ENCODE data around the gene RALGPS2.
"Not testable (repeated sequence)": the region's sequence is repeated elsewhere in the genome, so short reads cannot be mapped to it uniquely, and the experiment has no call there.

RALGPS2 gene

DNA sequence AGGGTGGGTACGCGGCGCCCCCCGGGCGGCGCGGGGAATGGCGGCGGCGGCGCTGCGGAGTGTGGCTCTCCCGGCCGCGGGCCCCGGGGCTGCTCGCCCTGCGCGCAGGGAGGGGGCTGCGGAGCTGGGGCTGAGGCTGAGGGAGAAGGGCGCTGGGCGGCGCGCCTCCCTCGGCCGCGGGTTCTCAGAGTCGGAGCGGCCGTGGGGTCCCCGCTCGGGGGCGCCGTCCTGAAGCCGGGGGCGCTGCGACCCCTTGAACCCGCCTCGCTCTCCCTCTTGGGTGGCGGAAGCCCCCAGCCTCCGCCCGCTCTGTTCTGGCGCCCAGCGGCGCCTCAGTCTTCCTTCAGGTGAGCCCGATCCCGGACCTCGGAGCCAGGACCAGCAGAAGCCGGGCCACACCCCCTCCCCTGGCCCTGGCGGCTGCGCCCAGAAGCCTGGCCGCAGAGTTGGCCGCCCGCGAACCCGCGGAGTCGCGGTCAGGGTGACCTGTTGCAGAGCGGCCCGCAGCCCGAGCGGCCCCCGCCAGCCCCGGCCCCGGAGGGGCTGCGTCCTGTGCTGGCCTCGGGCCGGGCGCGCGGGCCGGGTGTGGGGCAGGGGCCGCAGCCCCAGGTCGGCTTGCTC is 532 bp downstream of the RALGPS2 start:
- peak; percentile 77 for DNase-seq

DNA sequence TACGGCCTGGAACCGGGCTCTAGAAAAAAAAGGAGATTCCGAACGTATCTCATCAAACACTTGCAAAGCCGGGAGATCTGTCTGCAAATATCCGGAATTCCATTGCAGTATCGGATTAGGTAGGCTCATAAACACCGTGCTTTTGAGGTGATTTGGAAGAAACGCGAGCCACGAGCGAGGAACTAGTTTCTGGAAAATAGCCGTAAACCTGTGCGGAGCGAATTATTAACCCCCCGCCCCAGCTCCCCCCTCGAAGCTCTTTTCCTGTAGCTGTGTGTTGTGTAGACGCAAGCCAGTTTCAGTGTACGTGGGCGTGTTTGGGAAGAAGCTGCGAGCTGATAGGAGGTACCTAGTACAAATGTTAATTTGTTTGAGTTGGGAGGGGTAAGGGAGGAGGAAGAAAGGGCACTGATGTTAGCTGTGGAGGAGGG is 1.1 kb downstream of the RALGPS2 start:
- peak; percentile 97 for DNase-seq

DNA sequence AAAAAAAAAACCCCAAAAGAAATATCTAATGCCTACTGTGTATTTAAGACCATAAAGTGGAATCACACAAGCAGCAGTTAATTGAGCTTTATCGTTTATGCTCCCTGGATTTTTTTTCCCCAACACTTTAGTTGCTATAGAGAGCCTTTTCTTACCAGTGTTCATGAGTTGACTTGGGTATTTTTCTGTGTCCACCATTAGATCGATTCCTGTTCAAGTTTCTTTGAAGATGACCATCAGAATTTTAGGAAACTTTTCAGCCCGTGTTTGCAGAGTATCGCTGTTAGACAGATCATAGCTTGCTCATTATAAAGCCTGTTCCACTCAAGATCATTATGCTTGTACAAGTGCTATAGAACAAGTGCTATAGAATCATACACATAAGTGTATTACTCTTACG is 1.5 kb downstream of the RALGPS2 start:
- DNase-seq: no peak

DNA sequence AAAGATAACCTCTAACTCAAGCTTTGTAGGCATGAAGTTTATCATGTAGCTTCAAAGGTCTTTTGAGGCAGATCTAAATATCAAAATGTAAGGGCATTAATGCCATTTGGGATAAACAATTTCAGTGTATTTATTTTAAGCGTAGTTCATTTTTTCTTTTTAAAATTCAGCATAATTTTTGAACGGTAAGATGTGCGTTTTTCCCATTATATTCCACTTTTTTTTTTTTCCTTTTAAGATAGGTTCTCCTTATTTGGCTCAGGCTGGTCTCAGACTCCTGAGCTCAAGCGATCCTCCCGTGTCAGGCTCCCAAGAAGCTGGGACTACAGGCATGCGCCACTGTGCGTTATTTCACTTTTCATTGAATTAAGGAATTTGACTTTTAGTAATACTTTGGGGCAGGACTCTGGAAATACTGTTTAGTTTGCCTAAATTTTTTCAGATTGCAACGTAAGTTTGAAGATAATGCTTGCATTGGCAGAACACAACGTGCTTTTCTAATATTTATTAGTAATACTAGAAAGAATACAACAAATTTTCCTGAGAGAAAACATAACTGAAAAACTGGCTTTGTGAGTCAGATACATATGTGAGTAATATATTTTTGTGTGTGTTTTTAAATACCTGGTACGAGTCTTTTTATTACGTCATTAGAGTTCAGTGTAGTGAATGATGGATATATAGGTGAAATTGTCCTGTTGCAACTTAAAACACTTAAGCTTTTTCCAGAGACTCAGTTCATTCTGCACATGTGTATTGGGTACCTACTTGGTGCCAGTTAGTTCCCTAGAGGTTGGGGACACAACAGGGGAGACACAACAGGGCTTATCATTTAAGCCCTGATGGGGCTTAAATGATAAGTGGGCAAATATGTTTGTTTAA is 2.2 kb downstream of the RALGPS2 start:
- DNase-seq: peak; percentile 44

DNA sequence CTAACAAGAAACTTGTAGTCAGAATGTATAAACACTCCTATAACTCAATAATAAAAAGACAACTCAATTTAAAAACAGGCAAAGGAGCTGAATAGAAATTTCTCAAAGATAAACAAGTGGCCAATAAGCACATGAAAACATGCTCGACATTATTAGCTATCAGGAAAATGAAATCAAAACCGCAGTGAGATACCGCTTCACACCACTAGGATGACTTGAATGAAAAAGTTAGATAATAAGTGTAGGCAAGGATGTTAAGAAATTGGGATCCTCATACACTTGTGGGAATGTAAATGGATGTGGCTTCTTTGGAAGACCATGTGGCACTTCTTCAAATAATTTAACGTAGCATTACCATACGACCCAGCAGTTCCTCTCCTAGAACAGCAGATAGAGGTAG is 8.9 kb downstream of the RALGPS2 start:
- no peak for DNase-seq

DNA sequence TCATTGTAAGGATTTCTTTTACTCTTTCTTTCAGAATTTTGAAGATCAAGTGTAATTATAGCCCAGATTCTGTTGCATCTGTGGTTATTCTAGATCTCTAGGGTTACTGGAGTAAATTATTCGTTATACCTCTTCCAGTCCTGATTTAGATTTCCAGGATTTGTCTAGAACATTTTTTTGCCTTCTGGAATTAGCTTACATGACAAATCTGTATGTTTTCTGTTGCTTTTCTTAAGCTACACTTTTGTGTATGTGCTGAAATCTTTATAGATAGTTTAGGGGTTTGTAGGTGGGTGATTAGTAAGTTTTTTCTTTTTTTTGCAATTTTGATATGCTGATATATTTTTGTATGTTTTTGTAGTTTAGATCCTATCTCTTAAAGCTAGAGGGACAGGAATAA is 13.7 kb downstream of the RALGPS2 start:
- no peak for DNase-seq

DNA sequence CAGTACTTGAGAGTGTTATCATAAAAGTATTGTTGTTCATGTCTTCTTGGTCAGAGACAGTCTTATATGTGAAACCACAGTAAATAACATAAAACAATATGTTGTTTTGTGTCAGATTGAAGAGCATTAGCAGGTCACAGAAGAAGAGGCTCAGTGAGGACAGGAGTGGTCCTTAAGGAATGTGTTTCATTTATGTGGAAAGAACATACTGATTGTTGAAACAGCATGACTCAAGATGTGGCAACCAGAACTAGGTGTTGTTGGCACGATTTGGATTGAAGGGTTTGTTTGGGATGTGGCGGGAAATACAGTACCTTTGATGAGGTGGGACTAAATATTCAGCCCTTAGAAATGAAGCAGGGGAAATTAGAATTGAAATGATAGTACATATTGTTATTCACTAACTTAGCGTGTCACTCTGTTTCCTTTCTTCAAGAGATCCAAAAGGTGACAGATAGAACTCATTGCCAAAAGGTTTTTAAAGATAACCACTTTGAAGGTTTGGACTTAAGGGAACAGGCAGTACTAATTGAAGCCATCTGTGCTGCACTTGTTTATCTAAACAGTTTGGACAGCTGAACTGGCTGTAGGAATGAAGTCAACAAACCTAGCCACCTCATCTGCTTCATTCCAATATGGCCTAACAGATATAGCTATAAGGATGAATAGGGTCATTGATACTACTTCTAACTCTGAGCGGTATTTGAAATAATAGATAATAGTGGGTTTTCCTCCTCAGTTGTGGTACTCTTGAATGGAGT is 14.4 kb downstream of the RALGPS2 start:
- DNase-seq: peak; percentile 50

DNA sequence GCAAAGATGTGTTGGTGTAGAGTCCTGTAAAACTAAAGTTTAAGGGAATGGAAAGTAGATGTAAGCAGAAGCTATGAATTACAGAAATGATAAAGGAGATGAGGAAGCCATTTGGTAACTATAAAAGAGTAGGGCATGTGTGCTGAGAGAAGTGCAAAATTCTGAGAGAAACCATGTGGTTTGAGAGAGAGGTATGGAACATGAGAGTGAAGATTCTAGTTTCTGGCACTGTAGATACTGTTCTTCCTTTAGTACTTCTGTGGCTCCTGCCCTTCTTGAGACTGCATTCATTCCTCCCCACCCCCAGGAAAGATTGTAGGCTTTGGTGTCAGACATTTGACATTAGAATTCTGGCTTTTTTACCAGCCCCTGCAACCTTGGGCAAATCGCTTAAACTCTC is 15.4 kb downstream of the RALGPS2 start:
- DNase-seq: no peak

DNA sequence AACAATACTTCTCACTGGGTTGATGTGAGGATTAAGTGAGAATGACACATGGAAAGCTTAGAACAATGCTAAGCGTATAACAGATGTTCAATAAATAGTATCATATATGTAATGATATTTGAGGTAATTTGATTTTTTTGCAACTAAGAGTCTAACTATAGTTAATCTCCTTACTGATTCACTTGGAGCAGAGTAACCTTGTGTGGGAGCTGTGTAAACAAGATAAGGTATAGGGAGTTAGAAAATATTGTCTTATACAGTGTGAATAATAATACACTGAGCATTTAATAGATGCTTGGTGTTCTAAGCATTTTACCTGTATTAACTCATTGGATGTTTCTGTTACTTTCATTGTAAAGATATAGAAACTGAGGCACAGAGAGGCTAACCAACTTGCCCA is 15.9 kb downstream of the RALGPS2 start:
- no peak for DNase-seq

DNA sequence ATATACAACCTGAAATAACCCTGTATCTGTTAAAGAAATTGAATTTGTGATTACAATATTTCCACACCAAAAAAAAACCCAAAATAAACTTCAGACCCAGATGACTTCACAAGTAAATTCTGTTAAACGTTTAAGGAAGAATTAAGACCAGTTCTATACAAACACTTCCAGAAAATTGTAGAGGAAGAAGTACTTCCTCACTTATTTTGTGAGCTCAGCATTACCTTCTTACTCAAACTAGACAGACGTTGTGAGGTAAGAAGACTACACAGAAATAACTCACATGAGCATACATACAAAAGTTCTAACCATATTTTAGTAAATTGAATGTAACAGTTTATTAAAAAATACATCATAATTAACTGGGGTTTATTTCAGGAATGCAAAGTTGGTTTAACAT is 18.8 kb downstream of the RALGPS2 start:
- DNase-seq: no peak

DNA sequence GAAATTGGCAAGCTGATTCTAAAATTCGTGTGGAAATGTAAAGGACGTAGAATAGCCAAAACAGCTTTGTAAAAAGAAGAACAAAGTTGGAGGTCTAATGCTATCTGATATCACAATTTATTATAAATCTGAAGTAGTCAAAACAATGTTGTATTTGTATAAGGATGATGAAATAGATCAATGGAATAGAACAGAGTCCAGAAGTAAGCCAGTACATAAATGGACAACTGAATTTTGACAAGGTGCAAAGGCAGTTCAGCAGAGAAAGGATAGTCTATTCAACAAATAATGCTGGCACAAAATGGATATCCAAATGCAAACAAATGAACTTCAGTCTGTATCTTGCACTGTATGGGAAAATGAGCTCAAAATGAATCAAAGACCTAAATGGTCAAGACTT is 20.2 kb downstream of the RALGPS2 start:
- DNase-seq: no peak

DNA sequence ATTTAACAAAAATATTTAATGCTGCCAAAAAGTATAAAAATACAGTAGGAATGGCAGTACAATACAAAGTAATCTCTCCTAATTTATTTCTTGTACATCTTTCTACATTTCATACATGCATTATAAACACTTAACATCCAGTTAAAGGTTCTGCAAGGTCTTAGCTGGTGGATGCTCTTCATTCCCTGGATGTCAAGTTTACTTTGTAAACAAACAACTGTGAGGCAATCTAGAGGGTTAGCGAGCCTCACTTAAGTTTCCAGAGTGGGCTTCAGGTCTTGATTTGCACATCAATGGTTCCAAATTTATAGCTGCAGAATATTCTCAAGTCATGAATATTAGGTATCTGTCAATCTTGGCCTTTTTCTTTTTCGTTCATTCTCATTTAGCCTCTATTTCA is 21.3 kb downstream of the RALGPS2 start:
- DNase-seq: no peak

DNA sequence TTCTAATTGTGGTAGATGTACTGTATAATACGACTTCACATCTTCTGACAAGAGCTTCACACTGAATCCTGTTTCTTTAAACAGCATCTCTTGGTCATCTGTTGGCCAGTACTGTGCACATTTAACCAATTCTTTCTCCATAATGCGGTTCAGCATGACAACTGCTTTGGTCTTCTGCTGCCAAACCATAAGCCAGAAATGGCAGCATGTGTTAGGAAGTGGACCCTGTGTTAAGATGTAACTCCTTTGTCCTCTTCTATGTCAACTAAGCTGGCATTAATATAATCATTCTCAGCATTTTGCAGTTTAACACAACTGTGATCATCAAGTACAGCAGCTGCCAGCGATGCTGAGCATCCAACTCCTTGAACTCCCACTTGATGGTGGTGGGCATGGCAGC is 22.3 kb downstream of the RALGPS2 start:
- DNase-seq: not testable (repeated sequence)

DNA sequence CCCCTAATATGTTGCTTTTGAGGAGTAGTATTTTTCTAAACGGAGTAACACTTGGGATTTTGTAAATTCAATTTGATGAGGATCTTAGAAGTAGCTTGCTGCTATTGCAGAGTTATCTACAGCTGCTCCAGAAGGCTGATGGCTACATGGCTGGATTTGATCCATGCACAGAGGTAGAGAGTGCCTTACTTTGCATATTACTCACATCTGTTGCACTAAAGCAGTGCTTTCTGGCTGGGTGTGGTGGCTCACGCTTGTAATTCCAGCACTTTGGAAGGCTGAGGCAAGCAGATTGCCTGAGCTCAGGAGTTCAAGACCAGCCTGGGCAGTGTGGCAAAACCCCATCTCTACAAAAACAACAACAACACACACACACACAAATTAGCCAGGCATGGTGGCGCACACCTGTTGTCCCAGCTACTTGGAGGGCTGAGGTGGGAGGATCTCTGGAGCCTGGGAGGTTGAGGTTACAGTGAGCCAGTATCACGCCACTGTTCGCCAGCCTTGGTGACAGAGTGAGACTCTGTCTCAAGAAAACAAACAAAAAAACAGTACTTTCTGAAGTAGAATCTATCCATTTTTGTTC is 24.6 kb downstream of the RALGPS2 start:
- peak; percentile 18 for DNase-seq

DNA sequence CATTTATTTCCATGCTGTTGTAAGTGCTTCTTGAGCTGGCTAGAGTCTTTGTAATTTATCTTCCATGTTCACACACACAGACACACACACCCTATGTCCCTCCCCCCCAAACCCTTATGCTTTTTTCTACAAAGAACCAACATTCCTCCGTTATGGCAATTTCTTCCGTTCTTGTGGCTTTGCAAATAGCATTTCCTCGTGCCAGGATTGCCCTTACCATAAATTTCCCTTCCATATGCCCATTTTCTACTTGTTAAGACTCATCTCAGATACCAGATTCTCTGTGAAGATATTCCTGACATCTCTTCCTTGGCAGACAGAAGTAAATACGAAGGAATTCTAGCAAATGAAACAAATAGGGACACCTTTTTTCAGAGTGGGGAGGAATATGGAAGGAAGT is 26.0 kb downstream of the RALGPS2 start:
- no peak for DNase-seq

DNA sequence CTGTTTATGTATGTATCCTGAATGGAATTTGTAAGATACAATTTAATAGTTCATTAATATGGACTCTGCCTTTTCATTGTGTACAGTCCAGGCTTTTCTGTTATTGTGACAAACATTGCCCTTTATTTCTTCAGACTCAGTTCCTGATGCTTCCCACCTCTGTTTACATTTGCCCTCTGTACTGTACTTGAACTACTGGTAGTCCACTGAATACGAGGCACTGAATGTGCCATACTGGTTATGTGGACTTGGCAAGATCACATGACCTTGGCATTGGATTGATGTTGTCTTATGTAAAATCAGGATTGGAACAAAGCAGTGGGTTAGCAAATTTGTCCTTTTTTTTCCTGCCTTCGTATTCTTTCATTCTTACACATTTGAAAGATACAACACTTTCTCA is 27.8 kb downstream of the RALGPS2 start:
- DNase-seq: no peak

DNA sequence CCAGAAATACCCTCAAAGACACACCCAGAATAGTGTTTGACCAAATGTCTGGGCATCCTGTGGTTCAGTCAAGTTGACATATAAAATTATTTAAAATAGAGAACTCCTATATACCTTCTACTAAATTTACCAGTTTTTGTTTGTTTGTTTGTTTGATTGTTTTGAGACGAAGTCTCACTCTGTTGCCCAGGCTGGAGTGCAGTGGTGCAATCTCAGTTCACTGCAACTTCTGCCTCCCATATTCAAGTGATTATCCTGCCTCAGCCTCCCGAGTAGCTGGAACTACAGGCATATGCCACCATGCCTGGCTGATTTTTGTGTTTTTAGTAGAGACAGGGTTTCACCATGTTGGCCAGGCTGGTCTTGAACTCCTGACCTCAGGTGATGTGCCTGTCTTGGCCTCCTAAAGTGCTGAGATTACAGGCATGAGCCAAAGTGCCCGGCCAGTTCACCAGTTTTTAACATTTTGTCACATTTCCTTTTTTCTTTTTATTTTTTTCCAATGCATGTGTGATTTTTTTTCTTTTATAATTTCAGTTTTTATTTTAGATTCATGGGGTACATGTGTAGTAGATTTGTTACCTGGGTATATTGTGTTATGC is 29.7 kb downstream of the RALGPS2 start:
- not testable (repeated sequence) for DNase-seq

DNA sequence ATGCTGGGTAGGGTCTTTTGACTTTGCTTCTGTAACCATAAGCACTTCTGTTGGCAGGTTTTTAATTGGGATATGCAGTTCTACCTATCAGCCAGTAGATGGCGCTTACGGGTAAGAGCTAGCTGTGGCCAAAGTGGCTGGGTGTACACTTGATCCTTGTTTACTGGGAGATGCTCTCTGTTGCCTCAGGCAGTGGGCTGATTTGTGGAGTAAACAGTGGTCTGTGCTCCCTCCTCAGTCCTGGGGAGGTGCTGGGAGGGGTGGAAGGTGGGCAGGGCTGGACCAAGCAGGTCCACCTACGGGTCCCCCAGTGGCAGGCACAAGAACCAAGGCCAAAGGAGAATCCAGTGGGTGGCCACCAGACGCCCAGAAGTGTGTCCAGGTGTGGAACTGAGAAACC is 43.4 kb downstream of the RALGPS2 start:
- DNase-seq: peak; percentile 76

DNA sequence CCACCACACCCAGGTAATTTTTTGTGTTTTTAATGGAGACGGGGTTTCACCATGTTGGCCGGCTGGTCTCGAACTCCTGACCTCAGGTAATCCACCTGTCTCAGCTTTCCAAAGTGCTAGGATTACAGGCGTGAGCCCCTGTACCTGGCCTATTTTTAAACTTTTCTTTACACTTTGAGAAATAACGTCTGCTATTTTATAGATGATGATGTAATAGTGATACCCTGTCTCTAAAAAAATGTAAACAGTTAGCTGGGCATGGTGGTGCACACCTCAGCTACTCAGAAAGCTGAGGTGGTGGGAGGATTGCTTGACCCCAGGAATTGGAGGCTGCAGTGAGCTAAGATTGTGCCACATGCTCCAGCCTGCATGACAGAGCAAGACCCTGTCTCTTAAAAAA is 47.9 kb downstream of the RALGPS2 start:
- no peak for DNase-seq

DNA sequence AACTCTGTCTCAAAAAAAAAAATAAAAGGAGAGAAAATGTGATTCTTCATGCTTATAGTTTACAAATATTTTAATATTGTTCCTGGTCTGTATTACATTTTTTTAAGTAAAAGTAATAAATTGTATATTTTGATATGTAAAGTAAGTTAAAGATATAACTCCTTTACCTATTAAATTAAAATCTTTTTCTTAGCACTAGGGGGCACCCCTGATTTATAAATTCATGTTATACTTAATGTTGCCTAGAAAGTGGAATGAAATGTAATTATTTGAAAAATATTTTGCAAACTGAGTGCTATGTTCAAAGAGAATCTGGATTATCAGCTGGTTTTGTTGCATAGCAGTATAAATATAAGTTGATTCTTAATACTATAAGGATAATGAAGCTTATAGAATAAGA is 49.2 kb downstream of the RALGPS2 start:
- DNase-seq: peak; percentile 45

DNA sequence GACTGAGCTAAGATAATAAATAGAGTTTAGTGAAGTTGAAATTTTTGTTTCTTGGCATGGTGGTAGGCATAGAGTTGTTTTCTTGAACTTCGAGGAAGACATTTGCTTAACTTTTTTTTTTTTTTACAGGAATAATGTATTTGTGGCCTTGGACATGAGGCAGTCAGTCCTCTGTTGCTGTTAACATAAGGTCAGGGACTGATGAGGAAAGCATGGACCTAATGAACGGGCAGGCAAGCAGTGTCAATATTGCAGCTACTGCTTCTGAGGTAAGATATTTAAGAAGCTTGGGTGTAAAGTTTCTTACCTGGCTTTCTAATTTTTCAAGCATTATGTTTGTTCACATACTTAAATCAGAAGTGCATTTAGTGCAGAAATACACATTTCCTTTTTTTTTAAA is 51.5 kb downstream of the RALGPS2 start:
- DNase-seq: no peak

DNA sequence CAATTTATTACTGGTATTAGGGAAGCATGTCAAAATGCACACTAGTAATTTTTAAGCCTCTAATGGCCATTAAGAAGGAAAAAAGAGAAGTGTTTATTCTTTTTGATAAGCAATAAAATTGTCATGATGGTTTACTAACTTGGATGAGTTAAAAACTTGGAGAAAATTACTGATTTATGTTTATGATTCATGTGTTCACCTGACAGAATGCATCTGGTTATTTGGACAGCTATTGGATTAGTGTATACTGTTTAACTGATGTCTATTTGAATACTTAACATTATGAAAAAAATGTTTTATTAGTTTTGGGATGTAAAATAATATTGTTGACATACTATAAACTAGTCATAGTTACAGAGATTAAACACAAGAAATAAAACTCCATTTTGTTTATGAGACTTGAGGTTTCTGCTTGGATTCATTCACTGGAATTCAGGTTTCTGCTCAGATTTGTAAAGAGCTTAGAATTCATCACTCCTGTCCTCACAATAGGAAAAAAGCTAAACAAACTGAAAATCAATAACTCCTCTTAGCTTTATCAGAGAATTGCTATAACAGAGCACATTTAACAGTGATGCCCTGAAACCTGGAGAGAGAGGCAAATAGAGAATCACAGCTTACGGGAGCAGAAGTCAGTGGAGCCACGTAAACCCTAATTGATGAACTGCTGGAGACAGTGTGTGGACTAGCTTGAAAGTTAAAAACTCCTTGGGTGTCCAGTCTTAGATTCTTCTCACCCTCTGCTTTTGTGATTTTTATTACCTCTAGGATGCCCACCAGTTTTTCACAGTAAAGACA is 56.7 kb downstream of the RALGPS2 start:
- no peak for DNase-seq

Data from NCI-H82 (cell line).